ENCODE data around the gene EXOC4.
A peak's percentile ranks its signal among the peaks of the same experiment; 100 is the strongest.
"Not testable (repeated sequence)": the region's sequence is repeated elsewhere in the genome, so short reads cannot be mapped to it uniquely, and the experiment has no call there.

Gene EXOC4

GRCh38 chr7:133978502-133979295, 725.8 kb downstream of the EXOC4 start:
- DNase-seq (ENCODE audit: low spot score), result no peak

DNA sequence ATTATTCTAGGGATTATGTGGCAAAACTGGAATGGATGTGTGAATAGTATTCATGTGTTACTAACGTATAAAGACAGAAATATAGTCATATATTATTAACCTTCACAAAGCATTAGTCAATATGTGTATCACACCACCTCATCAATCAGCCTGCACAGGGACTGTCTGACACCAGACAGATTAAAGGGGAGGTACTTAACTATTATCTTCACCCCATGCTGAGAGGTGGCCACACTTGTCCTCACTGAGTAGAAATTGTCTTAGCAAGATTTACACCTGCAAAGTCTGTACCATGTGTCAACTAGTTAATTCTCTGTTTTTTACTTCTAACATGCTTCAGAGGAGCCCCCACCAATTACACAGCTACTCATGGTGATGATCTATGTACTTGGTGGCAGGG, 727.9 kb downstream of the EXOC4 start:
- no peak for DNase-seq (ENCODE audit: low spot score)

DNA sequence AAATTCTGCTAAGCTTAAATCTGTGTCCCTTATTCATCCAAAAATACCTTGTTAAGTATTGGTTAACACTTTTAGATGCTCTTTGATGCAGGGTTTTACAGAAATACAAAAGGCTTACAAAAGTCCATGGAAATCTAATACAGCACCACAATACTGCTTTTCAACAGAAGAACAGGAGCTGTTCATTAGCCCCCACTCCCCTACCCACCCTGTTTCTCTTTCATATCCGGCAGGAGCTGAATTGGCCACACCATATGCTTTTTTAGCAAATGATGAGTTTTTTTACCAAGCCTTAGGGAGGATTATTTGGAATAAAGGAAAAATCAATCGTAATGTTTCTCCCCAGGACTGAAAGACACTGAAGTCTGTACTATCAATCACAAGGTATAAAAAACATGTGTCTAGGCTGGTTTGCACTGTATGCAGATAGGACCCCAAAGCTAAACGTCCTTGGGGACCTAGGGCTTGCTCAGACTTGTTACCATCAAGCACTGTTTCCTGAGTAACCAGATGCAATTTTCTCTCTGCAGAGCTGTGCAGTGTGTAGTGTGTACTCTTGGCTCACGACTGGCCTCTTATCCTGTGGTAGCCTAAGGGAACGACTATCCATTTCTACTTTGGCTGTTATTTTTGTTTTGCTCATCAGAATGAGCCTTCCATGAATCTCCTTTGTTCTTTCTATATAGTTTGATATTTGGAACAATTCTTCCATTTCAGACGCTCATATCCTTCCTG, 731.0 kb downstream of the EXOC4 start:
- no peak for DNase-seq (ENCODE audit: low spot score)

DNA sequence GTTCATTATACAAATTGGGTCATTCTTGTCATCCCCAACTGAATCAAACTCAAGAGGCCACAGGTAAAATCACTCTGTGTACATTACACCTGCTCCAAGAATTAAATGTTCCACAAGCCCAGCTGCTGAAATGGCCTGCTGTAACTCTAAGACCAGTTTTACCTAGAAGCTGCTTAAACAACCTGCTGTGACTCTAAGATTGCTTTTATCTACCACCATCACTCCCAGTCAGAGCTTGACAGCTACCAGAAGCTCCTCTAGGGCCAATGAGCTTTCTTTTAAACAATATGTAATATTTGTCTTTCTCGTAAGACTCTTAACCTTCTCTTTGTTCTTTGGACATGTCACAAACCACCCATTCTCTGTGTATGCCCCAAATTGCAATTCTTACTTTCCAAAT, 732.4 kb downstream of the EXOC4 start:
- DNase-seq (ENCODE audit: low spot score), result no peak

DNA sequence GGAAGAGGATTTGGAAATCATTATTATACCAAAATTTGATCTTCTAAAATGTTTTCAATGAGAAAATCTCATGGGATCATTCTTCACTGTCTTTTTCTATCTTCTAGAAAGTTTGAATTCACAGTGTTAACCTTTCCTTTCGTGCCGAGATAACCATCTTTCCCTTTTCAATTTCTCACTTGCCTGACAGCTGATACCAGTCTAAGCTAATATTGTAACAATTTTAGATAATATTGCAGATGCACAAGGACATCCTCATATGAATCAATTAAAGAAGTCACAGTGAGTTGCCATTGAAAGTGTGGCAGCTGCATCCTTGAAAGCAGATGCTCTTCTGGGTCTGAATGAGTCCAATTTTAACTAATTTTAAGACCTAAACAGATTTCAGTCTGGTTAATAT, 734.7 kb downstream of the EXOC4 start:
- no peak for DNase-seq (ENCODE audit: low spot score)

GRCh38 chr7:133993547-133993946, 740.7 kb downstream of the EXOC4 start:
- no peak for DNase-seq (ENCODE audit: low spot score)

DNA sequence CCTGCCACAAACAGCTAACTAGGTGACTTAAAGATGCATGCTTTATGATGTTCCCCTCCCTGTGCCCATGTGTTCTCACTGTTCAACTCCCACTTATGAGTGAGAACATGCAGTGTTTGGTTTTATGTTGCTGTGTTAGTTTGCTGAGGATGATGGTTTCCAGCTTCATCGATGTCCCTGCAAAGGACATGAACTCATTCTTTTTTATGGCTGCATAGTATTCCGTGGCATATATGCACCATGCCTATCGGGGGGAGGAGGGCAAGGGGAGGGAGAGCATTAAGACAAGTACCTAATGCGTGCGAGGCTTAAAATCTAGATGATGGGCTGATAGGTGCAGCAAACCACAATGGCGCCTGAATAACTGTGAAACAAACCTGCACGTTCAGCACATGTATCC, 741.2 kb downstream of the EXOC4 start:
- DNase-seq (ENCODE audit: low spot score), result not testable (repeated sequence)

DNA sequence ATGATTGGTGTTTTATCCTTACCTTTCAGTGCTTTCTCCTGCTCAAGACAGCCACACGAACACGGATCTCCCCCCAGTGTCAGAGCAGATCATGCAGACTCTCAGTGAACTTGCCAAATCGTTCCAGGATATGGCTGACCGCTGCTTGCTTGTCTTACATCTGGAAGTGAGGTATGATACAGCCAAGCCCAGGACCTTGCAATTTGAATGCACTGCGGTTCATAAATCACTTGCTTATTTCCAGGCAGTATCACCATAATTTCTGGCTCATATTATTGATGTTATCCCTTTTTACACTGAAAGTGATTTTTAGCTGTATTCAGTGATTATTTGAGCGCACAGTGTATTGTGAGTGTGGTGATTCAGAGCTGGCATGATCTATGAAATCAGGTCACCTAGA, 744.6 kb downstream of the EXOC4 start:
- DNase-seq (ENCODE audit: low spot score), result no peak

GRCh38 chr7:133999178-133999577, 746.3 kb downstream of the EXOC4 start:
- DNase-seq (ENCODE audit: low spot score), result no peak

GRCh38 chr7:134004829-134005505, 752.1 kb downstream of the EXOC4 start:
- DNase-seq (ENCODE audit: low spot score), result peak; percentile 17

- no peak for DNase-seq (ENCODE audit: low spot score)
Measured at GRCh38 chr7:134009314-134010110, 756.6 kb downstream of the EXOC4 start.

DNA sequence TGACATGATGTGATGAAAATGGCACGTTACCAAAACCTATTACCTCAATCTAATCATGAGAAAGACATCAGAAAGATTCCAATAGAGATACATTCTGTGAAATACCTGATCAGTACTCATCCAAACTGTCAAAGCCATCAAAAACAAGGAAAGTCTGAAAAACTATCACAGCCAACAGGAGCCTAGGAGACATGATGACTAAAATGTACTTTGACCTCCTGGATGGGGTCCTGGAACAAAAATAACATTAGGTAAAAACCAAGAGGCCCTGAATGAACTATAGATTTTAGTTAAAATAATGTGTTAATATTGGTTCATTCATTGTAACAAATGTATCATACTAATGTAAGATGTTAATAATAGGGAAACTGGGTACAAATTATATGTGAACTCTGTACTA, 760.4 kb downstream of the EXOC4 start:
- DNase-seq (ENCODE audit: low spot score), result no peak

DNA sequence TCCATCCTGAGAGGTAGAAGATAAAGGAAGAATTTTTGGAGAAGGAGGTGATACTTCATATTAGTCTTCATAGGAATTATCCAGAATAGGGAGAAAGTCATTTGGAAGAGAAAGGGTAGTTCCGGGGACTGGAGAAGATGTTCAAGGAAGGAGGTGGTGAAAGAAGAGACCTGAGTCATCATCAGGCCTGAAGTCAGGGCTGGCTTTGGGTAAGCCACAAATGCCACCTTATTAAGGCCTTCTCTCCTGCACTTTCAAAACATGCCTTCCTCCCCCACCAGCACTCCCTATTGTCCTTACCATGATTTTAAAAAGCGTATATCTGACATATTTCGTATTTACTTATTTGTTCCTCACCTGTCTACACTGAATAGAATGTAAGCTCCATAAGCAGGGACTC, 762.1 kb downstream of the EXOC4 start:
- no peak for DNase-seq (ENCODE audit: low spot score)

DNA sequence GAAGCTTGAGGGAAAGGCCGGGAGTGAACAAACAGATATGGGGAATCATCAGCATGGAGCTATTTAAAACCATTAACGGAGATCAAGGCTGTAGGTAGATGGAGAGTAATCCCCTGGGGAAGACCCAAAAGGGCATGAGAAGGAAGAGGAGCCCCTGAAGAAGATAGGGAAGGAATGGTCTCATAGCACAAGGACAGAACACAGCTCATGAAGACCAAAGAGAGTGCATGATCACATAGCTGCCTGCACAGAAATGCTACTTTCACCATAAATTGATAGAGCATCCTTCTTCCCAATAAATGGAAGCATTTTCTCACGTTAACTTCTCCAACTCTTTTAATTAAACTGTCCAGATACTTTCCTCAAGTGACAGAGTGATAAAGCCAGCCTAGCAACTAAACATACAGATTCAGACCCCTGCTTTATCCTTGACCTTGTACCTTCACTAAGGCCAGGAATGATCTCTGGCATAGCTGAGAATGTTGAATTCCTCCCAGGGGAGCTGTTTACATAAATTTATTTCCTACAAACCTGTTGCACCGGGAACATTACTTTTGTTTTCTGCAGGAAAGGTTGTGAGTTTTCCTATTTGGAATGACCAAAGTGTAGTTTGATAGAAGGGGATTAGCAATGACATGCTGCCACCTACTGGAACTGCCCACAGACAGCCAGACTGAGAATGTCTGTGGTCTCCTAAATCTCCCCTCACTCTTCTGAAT, 763.5 kb downstream of the EXOC4 start:
- DNase-seq (ENCODE audit: low spot score), result peak; percentile 56

- DNase-seq (ENCODE audit: low spot score), result no peak
Measured at GRCh38 chr7:134016942-134017303, 764.0 kb downstream of the EXOC4 start.

DNA sequence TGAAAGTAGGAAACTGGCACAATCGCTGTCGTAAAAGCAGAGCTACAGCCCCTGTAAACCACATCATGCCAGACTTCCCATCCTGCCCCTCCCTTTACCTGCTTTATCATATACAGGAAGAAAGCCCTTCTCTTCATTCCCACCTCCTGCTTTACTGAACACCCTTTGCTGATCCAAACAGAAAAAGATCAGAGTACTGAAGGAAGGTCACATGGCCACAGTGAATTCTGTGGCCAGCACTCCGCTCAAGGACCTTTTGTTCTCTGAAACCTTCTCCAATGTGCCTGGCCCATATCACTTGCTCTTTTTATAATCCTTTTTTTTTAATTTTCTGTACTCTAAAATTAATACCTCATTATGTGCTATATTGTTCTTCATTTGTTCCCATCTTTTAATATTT, 765.4 kb downstream of the EXOC4 start:
- no peak for DNase-seq (ENCODE audit: low spot score)

DNA sequence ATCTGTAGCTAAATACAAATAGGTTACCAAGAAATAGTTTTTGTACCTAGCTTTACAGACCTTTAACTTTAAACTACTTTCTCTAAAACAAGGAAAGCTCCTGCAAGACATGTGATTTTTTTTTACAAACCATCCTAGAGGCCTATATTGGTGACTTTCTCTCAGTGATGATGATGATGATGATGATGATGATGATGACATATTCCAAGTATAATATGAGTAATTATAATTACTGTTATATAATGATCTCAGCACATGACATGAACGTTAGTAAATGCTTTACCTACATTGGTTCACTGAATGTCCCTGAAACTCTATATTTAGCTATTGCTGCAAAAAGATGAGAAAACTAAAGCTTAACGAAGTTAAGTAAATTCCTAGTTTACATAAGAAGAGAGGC, 766.4 kb downstream of the EXOC4 start:
- DNase-seq (ENCODE audit: low spot score), result no peak

GRCh38 chr7:134021836-134022235, 769.0 kb downstream of the EXOC4 start:
- no peak for DNase-seq (ENCODE audit: low spot score)

- DNase-seq (ENCODE audit: low spot score), result no peak
Measured at GRCh38 chr7:134022286-134022911, 769.5 kb downstream of the EXOC4 start.

DNA sequence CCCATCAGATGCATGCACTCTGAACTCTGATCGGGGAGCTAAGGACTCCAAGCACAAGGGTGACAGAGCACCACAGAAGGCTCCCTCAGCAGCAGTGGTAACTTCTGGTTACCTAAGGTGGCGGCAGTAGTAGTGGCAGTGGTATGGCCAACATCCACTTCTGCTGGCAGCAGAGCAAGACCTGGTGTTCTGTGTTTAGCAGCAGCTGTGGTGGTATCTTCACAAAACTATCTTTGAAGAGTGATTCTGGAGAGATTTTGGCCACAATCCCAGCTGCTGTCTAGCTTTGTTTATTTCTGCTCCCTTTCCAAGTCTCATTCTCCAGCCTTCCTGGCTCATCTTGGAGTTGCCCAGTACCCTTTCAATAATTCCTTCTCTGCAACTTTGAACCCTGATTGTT, 771.9 kb downstream of the EXOC4 start:
- DNase-seq (ENCODE audit: low spot score), result no peak

DNA sequence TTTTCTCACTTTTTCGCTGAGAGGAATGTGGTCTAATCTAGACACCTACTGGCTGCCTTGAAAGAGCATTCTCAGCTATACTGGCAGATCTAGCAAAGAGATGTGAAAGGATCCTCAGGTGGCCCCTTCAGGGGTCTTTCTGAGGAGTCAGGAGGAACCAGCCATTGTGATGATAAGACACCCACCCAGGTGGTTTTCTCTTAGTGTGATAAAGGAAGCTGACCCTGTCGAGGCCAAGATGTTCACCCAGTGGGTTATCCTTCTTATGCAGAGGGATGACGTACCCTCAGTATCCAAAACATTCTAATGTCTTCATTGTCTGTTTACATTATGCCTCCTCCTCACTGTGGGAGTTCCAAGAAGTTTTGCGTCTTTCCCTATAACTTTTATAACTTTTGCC, 776.0 kb downstream of the EXOC4 start:
- DNase-seq (ENCODE audit: low spot score), result no peak

Measured in SK-N-DZ (cell line).